Breast epithelium (tissue), 4 donors: ENCODE results near the gene REST. TPM values are rescaled to one million over a fixed set of nuclear protein-coding genes. Genes with fewer than 3 reads are reported as not detected.

ENCODE experiments used
- DNase-seq, 2 donors: peaks; one replicate each; pipeline ENCODE4 v3.0.0-alpha.2; 2019; ENCODE audit warnings: low spot score in 2 of 2
- H3K27ac ChIP-seq, 2 donors: fragments of 200-600 bp; sonication (generic) in 1 of 2; one replicate each; pipeline ENCODE4 v1.5.1; 2016 to 2019; ENCODE audit warnings: mild to moderate bottlenecking in 1 of 2
- H3K27me3 ChIP-seq, 2 donors: fragments of 200-600 bp; sonication (generic) in 1 of 2; one replicate each; pipeline versions ENCODE4 v1.5.1 to v1.6.0; 2017 to 2019; ENCODE audit warnings: control low read depth in 1 of 2, mild to moderate bottlenecking in 1 of 2
- H3K36me3 ChIP-seq: fragments of 200-600 bp; one replicate; pipeline ENCODE4 v1.5.1; 2019
- H3K4me1 ChIP-seq, 2 donors: fragments of 200-600 bp; sonication (generic); one replicate each; pipeline ENCODE4 v1.5.1; 2016 to 2019; ENCODE audit warnings: control low read depth in 1 of 2
- H3K4me3 ChIP-seq, 3 donors: fragments of 200-600 bp; sonication (generic); 1 replicate in 2 of 3; 2 replicates in 1 of 3; pipeline ENCODE4 v1.5.1; 2016 to 2019; ENCODE audit warnings: mild to moderate bottlenecking in 3 of 3, moderate library complexity in 2 of 3
- H3K9me3 ChIP-seq, 2 donors: fragments of 200-600 bp; sonication (generic) in 1 of 2; one replicate each; pipeline ENCODE4 v1.5.1; 2016 to 2019; ENCODE audit warnings: control low read depth in 1 of 2
- POLR2A ChIP-seq: fragments of 450-650 bp; IDR thresholded peaks from one replicate; pipeline ENCODE4 v1.6.1; 2016; ENCODE audit warnings: antibody characterized with exemption, mild to moderate bottlenecking, moderate library complexity
- POLR2AphosphoS5 ChIP-seq, 3 donors: sonication (generic); formaldehyde crosslinking; IDR thresholded peaks; one replicate each; pipeline ENCODE4 v1.6.1; 2017; ENCODE audit warnings: antibody characterized with exemption in 3 of 3
- intact Hi-C: fragments of 100-400 bp; cut with DNase I; formaldehyde crosslinking; loops from one replicate; pipeline ENCODE4 v1.15.1; 2023; ENCODE audit warnings: low total_unique reads
- total RNA-seq, 3 donors: library from RNA; depleted of rRNA; stranded (reverse); fragments of >200 nt; gene quantifications; one replicate each; pipeline ENCODE4 v1.1.0, GENCODE V29; 2016
- TF ChIP-seq, protein P1 (sequence below), 3 donors: fragments of 450-650 bp; IDR thresholded peaks; one replicate each; pipeline ENCODE4 v1.5.1; 2016 to 2017; ENCODE audit warnings: antibody characterized with exemption in 3 of 3, mild to moderate bottlenecking in 3 of 3, moderate library complexity in 3 of 3

Gene REST
- total RNA-seq, 3 donors from 2014 or later, result 31.0 to 44.6 (median 32.8) TPM

DNA sequence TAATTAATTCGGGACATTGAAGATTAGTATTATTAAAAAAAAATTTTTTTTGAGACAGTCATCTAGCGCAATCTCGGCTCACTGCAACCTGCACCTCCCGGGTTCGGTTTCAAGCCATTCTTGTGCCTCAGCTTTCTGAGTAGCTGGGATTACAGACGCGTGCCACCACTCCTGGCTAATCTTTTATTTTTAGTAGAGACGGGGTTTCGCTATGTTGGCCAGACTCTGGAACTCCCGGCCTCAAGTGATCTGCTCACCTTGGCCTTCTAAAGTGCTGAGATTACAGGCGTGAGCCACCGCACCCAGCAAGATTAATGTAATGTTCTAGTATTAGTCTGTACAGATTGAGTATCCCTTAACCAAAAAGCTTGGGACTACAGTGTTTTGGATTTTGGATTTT, 32.7 kb downstream of the REST start:
- DNase-seq, result no peak

DNA sequence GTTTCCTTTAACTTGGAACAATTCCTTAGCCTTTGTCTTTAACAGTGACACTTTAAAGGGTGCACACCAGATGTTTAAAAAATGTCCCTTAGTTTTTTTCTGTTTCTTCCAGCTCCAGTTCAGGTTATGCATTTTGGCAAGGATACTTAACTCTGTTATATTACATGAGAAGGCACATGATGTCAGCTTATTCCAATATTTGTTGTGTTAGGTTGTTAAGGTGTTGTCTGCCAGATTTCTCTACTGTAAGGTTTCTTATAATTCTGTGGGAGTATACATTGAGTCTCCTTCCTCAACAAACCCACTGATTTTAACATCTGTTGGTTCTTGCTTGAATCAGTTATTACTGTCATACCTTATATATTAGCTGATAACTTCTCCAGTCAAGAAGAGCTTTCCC, 33.3 kb downstream of the REST start:
- Histone ChIP-seq H3K27ac (no peak overlapping the region), H3K4me3 (no peak overlapping the region), H3K4me1 (no peaks in the 10 kb centered on the region), H3K9me3 (no peaks in the 10 kb centered on the region), H3K27me3 (no peaks in the 10 kb centered on the region), H3K36me3 (no peaks in the 10 kb centered on the region)
- TF ChIP-seq POLR2AphosphoS5 (IDR thresholded peaks at IDR 0.05) (no peak), POLR2A (no peak)
- TF ChIP-seq, protein P1, sequence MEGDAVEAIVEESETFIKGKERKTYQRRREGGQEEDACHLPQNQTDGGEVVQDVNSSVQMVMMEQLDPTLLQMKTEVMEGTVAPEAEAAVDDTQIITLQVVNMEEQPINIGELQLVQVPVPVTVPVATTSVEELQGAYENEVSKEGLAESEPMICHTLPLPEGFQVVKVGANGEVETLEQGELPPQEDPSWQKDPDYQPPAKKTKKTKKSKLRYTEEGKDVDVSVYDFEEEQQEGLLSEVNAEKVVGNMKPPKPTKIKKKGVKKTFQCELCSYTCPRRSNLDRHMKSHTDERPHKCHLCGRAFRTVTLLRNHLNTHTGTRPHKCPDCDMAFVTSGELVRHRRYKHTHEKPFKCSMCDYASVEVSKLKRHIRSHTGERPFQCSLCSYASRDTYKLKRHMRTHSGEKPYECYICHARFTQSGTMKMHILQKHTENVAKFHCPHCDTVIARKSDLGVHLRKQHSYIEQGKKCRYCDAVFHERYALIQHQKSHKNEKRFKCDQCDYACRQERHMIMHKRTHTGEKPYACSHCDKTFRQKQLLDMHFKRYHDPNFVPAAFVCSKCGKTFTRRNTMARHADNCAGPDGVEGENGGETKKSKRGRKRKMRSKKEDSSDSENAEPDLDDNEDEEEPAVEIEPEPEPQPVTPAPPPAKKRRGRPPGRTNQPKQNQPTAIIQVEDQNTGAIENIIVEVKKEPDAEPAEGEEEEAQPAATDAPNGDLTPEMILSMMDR (IDR thresholded peaks at IDR 0.05), result no peak
- no peak for DNase-seq
- intact Hi-C loops, result no loop called here

More for the DNA sequence above, 32.7 kb downstream of the REST start:
- no peak for TF ChIP-seq POLR2A
- TF ChIP-seq, protein P1 (IDR thresholded peaks at IDR 0.05), result no peak
- TF ChIP-seq POLR2AphosphoS5 (IDR thresholded peaks at IDR 0.05), result no peak
- no peaks in the 10 kb centered on the region for H3K36me3 ChIP-seq
- H3K27me3 ChIP-seq, result no peaks in the 10 kb centered on the region
- no peak overlapping the region for H3K4me3 ChIP-seq
- H3K27ac ChIP-seq, result no peak overlapping the region
- no peaks in the 10 kb centered on the region for H3K9me3 ChIP-seq
- intact Hi-C loops, result no loop called here
- no peaks in the 10 kb centered on the region for H3K4me1 ChIP-seq

DNA sequence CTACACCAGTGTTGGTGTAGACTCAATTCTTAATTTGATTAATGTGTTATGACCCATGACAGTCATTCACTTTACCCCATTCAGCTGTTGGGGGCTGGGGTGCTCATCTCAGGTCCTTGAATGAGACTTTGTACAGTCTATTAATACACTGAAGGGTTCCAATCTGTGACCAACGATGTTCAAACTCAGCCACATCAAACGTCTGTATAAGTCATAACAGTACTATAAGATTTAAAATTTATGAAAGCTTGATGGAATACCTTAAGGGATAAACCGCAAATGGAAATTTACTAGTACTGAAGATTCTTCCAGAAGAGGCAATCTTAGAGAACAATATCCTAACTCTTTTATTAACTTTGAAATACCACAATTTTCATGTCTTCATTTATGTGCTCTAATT, 33.7 kb downstream of the REST start:
- Histone ChIP-seq H3K27ac (no peak overlapping the region), H3K27me3 (no peaks in the 10 kb centered on the region), H3K36me3 (no peaks in the 10 kb centered on the region), H3K9me3 (no peaks in the 10 kb centered on the region), H3K4me1 (no peaks in the 10 kb centered on the region), H3K4me3 (no peak overlapping the region)
- TF ChIP-seq, protein P1 (IDR thresholded peaks at IDR 0.05), result no peak
- intact Hi-C loops, result no loop called here
- DNase-seq, result no peak

DNA sequence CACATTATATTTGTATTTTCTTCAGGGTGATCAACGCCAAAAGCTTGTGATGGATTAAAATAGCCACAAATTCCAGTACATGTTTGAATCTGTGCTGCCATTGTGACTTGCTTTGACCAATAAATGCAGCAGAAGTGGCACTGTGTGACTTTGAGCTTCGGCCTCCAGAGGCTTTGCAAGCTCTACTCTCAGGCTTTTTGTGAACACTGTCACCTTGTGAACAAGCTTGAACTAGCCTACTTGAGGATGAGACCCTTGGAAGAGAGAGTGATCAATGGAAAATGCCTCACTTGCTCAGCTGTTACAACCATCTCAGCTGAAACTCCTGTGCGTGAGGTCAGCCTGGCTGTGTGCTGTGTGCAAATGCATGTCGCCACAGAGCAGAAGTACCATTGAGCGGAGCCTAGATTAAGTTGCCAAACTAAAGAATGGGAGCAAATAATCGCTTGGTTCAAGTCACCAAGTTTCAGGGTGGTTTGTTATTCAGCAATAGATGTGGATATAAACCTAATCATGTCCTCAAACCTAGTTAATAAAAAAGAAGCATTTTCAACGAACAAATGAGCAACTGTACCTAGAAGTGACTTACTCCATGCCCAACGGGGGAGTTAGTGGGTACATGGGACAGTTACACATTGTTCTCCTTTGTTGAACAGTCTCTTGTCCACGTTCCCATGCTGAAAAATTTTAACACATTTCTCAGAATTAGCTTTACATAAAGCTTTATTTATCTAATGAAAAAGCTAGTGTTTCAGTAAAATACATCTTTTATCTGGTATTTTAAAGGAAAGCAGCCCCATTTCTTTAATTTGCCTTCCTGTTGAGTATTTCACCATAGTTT, 46.2 kb downstream of the REST start:
- TF ChIP-seq POLR2A (no peak), POLR2AphosphoS5 (IDR thresholded peaks at IDR 0.05) (no peak)
- TF ChIP-seq, protein P1 (IDR thresholded peaks at IDR 0.05), result no peak
- no peaks in the 10 kb centered on the region for H3K27me3 ChIP-seq
- H3K27ac ChIP-seq, result no peak overlapping the region

DNA sequence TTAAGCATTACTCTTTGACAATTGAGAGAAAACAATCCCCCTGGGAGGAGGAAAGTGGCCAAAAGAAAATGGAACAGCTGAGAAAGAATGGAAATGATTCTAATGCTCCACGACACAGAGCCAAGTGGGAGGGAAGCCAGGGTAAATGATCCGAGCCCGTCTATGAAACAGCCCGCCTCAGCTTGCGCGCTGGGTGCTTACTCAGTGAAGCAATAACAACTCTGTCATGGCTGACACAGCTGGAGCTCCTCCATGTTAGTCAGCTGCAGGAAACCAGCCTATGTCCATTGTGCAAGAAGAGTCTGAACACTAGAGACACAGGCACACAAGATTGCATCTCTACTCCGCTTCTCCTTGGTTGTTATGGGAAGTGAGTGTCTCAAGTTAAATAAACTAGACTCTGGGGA, 50.4 kb downstream of the REST start:
- H3K27ac ChIP-seq, result peak overlapping the region in 1 of 2 donors; percentile 39
- no peaks in the 10 kb centered on the region for H3K4me1 ChIP-seq
- TF ChIP-seq POLR2AphosphoS5 (IDR thresholded peaks at IDR 0.05) (peak; percentile 32 to 94 (median 66)), POLR2A (no peak)
- TF ChIP-seq, protein P1 (IDR thresholded peaks at IDR 0.05), result no peak
- intact Hi-C loops, result no loop called here
- DNase-seq, result peak; percentile 49 to 74
- H3K27me3 ChIP-seq, result no peaks in the 10 kb centered on the region
- H3K9me3 ChIP-seq, result no peaks in the 10 kb centered on the region
- H3K36me3 ChIP-seq, result no peaks in the 10 kb centered on the region
- peak overlapping the region in 1 of 3 donors; percentile 32 for H3K4me3 ChIP-seq

More for the DNA sequence above, 46.2 kb downstream of the REST start:
- no peak for DNase-seq
- intact Hi-C loops, result no loop called here
- no peaks in the 10 kb centered on the region for H3K4me1 ChIP-seq
- H3K36me3 ChIP-seq, result no peaks in the 10 kb centered on the region
- no peak overlapping the region for H3K4me3 ChIP-seq
- no peaks in the 10 kb centered on the region for H3K9me3 ChIP-seq
